ENCODE results near the gene DCBLD1.

DNA sequence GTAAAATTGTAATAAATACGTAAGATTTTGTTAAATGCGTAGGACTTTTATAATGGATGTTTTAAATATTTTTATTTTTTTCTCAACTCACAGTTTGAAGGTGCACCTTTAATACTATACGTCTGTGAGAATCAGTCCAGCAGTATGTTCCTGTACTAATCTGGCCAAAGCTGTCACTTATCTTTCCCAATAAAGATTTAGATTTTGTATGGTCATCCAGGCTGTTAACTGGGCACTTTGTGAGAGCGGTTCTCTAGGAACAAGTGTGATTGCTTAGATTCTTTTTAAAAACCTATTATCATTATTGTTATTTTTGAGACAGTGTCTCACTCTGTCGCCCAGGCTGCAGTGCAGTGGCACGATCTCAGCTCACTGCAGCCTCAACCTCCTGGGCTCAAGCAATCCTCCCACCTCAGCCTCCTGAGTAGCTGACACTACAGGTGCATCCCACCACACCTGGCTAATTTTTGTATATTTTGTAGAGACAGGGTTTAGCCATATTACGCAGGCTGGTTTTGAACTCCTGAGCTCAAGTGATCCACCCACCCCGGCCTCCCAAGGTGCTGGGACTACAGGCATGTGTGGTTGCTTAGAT is 1.7 kb downstream of the DCBLD1 start:
- TF ChIP-seq EZH2 (IDR thresholded peaks at IDR 0.05; ENCODE audit: insufficient read depth, poor library complexity, severe bottlenecking): no peak
- no peak for TF ChIP-seq EZH2phosphoT487 (IDR thresholded peaks at IDR 0.05; ENCODE audit: insufficient read depth, low read depth)

Data from GM23248 (cell line).